HG02885 (cell line): ENCODE data around the gene KRTAP1-3.
"Not testable (repeated sequence)": the region's sequence is repeated elsewhere in the genome, so short reads cannot be mapped to it uniquely, and the experiment has no call there.

Experiments used
- ATAC-seq: cut with Tn5 transposase; IDR thresholded peaks from one replicate; pipeline ENCODE4 v1.9.1; 2021; ENCODE audit warnings: mild to moderate bottlenecking; ENCODE audit not compliant: unreplicated experiment, poor library complexity

KRTAP1-3 gene

GRCh38 chr17:41055130-41055529, 20.5 kb upstream of the KRTAP1-3 start, which contains the start of gene KRTAP2-2:
KRTAP2-2 (minus strand) TSS chr17:41055230; CDS start chr17:41055211, 19 bp downstream.
- ATAC-seq: not testable (repeated sequence)

- not testable (repeated sequence) for ATAC-seq
These were observed 19.9 kb upstream of the KRTAP1-3 start for GRCh38 chr17:41054556-41054955.

GRCh38 chr17:41054025-41054424, 19.4 kb upstream of the KRTAP1-3 start:
- no peak for ATAC-seq

DNA sequence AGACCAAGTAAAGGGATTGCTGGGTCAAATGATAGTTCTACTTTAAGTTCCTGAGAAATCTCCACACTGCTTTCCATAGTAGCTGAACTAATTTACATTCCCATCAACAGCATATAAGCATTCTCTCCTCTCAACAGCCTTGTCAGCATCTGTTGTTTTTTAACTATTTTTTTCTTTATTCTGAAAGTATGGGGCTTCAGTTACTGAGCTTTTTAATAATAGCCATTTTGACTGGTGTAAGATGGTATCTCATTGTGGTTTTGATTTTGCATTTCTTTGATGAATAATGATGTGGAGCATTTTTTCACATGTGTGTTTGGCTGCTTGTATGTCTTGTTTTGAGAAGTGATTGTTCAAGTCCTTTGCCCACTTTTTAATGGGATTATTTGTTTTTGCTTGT, 17.9 kb upstream of the KRTAP1-3 start:
- no peak for ATAC-seq

- no peak for ATAC-seq
These were observed 14.4 kb upstream of the KRTAP1-3 start for GRCh38 chr17:41049110-41049509.

GRCh38 chr17:41048441-41048840, 13.8 kb upstream of the KRTAP1-3 start:
- no peak for ATAC-seq

DNA sequence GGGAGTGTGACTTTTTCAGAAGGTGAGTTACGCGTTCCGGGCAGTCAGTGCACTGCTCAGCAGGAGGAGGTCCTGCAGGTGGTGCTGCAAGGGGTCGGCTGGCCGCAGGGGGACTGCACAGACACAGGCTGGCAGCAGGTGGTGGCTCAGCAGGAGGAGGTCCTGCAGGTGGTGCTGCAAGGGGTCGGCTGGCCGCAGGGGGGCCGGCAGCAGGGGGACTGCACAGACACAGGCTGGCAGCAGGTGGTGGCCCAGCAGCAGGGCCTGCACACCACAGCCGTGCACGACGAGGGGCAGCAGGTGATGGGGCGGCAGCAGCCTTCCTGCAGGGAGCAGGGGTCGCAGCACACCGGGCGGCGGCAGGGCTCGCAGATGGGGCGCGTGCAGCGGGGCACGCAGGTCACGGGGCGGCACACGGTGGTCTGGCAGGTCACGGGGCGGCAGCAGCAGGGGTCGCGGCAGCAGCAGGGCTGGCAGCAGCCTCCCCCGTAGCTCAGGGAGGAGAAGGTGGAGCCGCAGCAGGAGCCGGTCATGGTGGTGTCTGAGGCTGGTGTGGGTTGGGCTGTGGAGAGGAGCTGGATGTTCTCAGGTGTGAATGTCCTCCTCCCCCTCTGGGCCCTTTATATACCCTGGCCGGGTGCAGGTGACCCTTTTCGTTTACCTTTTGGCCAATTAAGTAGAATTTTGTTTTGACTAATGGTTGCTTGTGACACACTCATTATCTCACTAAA, 12.2 kb upstream of the KRTAP1-3 start, which contains the start of gene KRTAP2-1:
Gene KRTAP2-1, minus strand, starts transcription at position 582 of the 731 bp plus-strand sequence. Its CDS starts 49 bp downstream, at position 533.
- not testable (repeated sequence) for ATAC-seq

DNA sequence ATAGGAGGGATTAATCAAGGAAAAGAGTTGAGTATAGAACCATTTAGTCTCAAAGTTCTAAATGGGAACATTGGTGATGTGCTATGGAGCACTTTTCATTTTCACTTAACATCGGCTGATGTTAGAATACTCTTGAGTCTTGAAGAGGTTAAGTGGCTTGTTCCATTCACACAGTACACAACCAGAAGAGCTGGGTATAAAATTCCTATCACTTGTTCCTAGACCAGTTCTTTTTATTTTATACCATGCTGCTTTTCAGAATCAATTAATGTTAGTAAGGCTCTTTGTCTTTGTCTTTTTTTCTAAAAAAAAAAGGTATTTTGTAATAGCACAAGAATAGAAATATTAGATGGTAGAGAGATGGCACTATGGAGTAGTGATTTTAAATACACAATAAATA, 8.3 kb upstream of the KRTAP1-3 start:
- ATAC-seq: no peak

- ATAC-seq: not testable (repeated sequence)
These were observed 6.3 kb upstream of the KRTAP1-3 start, which contains the start of gene KRTAP1-1 for GRCh38 chr17:41040783-41041571. KRTAP1-1 (minus strand) TSS chr17:41041450; CDS start chr17:41041397, 53 bp downstream.

DNA sequence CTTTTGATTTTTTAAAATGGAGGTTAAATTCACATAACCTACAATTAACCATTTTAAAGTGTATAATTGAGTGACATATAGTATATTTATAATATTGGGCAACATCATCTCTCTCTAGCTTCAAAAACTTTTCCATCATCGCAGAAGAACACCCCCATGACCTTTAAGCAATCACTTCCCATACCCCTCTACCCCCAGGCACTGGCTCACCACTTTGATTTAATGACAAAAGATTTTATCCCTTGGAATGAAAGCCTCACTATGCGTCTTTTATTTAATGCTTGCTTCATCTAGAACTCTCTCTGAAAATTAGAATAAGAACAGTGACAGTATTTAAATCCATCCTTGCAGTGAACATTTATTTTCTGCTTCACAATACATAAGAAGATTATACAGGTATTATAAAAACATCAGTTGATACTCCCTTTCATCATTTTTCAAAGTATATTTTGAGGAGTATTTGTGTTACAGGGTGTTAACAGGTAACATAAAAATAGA, 3.2 kb upstream of the KRTAP1-3 start:
- ATAC-seq: no peak

DNA sequence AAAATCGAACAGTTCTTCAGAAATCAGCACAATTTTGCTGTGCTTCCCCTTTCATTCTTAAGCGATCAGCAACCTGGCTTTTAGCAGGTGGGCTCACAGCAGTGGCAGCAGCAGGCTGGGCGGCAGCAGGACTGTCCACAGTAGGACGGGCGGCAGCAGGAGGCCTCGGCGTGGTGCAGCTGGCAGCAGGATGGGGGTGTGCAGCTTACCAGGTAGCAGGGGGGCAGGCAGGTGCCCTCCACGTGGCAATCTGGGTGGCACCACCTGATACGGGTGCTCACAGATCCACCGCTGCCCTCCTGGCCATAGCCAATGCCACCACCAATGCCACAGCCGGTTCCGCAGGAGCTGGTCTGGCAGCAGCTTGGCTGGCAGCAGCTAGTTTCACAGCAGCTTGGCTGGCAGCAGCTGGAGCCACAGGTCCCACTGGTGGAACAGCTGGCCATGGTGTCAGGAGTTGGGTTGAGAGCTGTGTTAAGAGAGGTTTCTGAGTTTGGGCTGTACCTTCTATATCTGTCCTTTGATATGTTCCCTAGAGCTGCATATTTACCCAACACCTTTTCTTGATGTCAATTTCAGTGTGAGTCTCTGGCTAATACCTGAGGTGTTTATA, 4.9 kb downstream of the KRTAP1-3 start, which contains the start of gene KRTAP1-4:
Gene KRTAP1-4, minus strand, starts transcription at position 563 of the 613 bp plus-strand sequence. Its CDS starts 117 bp downstream, at position 446.
- no peak for ATAC-seq

DNA sequence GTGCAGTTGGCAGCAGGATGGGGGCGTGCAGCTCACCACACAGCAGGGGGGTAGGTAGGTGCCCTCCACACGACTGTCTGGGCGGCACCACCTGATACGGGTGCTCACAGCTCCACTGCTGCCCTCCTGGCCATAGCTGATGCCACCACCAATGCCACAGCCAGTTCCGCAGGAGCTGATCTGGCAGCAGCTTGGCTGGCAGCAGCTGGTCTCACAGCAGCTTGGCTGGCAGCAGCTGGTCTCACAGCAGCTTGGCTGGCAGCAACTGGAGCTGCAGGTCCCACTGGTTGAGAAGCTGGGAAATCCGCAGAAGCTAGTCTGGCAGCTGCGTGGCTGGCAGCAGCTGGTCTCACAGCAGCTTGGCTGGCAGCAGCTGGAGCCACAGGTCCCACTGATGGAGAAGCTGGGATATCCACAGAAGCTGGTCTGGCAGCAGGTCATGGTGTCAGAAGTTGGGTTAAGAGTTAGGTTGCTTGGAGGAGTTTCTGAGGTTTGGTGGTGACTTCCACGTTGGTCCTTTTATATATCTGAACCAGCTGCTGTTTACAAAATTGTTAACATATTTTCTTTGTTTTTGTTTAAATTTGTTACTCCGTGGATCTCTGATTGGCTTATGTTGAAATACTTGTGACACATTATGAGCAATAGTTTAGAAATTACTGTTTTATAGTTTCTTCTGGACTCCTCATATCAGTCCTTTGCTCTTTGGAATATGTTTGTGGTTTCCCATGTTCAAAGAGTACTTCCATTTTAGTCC, 7.8 kb downstream of the KRTAP1-3 start, which contains the start of gene KRTAP1-5:
Gene KRTAP1-5, minus strand, starts transcription at position 494 of the 757 bp plus-strand sequence. Its CDS starts 53 bp downstream, at position 441.
- no peak for ATAC-seq

- ATAC-seq: no peak
These were observed 10.0 kb downstream of the KRTAP1-3 start for GRCh38 chr17:41024697-41025096.

DNA sequence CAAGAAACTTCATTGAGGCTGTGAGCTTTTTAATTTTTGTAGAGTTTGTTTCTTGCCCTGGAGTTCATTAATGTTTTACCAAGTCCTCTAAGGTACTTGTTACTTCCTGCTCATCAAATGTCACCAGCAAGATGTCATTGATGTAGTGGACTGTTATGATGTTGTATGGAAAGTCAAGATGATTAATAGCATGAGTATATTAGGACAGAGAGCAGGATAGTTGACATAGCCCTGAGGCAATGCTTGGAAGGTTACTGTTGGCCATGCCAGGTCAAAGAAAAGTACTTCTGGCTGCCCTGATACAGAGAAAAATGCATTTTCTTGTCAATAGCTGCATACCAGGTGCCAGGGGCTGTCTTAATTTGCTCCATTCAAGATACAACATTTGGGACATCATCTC, 14.3 kb downstream of the KRTAP1-3 start:
- no peak for ATAC-seq

DNA sequence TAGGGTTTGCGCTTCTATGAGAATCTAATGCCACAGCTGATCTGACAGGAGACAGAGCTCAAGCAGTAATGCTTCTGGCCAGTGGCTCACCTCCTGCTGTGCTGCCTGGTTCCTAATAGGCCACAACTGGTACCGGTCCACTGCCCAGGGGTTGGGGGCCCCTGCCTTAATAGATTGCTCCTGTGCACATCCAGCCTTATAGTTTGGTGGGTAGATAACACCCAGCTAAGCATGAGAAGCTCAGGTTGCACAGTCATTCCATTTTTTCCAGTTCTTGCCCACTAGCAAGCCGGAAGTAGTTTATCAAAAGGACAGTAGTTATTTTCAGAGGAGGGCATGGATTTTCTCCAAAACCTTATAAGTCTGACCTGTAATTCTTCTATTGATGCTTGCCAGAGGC, 15.3 kb downstream of the KRTAP1-3 start:
- ATAC-seq: no peak

- no peak for ATAC-seq
These were observed 16.1 kb downstream of the KRTAP1-3 start for GRCh38 chr17:41018541-41018940.

- ATAC-seq: no peak
These were observed 18.0 kb downstream of the KRTAP1-3 start for GRCh38 chr17:41016578-41017215.

DNA sequence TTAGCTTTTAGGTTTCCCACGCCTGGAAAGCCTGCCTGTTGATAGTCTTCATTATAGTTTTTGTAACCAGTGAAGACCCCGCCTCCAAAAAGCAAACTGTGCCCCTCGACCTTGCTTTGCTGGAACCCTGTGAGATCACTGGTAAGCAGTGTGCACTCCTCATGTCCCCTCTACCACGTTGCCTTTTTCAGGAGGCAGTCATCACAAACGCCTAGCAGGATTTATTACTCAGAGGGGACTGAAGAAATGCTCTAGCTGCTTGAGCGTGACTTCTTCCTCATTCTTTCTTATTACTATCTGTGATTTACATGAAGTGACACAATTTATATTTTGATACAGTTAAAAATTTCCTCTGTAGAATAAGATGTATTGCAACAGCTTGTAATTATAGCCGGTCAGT, 19.2 kb downstream of the KRTAP1-3 start:
- no peak for ATAC-seq

- ATAC-seq: no peak
These were observed 21.1 kb downstream of the KRTAP1-3 start for GRCh38 chr17:41013606-41014005.
